Stimulated activated naive CD4-positive, alpha-beta T cell (primary cell): ENCODE measurements around the gene MLEC.

ENCODE experiments used
- DNase-seq, 6 experiments: peaks; one replicate each; lab custom pipeline; 2025; lab: John Stamatoyannopoulos, UW

MLEC gene, protein sequence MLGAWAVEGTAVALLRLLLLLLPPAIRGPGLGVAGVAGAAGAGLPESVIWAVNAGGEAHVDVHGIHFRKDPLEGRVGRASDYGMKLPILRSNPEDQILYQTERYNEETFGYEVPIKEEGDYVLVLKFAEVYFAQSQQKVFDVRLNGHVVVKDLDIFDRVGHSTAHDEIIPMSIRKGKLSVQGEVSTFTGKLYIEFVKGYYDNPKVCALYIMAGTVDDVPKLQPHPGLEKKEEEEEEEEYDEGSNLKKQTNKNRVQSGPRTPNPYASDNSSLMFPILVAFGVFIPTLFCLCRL

DNA sequence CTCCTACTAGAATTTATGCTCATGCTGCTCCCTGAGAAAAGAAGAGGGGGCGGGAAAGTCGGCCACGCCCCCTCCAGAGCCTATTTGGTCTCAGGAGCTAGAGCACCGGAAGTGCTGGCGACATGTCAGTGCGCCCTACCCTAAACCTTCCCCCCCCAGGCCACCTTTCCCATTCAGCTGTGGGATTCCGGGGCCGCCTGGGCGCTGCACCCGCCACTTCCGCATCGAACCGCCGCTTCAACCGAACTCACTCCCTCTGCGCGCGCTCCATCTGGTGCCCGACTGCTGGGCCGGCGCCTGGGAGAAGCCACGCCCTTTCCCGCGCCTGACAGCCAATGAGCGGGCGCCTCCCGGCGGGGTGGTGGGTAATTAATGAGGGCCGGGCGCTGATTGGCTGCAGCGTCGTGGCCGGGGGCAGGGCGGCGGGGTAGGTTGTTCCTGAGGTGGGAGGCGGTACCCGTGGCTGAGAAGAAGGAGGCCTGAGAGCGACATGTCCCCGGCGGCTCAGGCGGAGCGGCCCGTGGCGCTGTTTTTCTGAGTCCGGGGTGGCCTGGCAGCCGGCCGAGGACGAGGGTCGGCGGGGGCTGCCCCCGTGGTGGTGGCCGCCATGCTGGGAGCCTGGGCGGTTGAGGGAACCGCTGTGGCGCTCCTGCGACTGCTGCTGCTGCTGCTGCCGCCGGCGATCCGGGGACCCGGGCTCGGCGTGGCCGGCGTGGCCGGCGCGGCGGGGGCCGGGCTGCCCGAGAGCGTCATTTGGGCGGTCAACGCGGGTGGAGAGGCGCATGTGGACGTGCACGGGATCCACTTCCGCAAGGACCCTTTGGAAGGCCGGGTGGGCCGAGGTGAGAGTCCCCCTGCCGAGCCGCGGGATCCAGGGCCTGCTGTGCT lies at the start of gene MLEC:
Gene MLEC, plus strand, starts transcription at position 460 of the 888 bp plus-strand sequence. Its CDS starts 148 bp downstream, at position 608.
- DNase-seq = peak; percentile 99 to 100 (median 99)

DNA sequence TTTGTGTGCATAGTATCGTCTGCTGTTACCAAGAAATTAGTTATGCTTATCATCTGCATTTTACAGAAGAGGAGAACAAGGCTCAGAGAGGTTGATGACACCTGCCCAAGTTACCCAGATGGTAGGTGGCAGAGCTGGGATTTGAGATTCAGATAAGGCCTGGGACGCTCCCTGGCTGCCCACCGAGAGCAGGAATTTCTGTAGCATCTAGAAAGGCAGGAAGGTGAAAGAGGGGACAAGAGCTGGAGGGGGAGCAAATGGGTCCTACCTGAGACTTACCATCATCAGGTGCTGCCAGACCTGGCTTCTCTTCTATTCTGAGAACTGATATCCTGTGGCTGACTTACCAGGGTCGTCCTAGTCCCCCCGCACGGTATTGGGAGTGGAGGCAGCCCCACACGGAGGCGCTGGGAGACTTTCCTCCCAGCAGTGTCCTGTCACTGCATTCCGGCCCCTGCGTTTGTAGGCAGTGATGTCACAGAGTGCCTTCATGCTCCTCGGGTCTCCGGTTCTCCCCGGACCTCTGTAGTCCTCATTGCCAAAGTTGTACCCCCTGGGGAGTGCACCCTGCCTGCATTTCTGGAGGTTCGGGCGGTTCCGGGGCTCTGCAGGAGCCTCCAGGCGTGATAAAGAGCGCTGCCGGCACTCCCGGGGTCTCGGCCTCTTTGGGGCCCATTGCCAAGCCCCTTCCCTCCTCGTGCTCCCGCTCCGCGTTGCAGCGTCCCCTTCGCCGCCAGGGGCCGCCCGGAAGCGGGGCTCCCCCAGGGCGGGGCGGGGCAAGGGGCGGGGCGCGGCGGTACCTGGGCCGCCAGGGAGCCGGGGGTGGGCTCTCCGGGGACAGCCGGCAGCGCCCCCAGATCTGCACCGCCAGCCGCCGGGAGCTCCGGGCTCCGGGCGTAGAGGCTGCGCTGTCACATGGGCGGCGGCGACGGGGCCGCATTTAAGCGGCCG lies 46.9 kb upstream of the MLEC start, which contains the start of gene CABP1:
Gene CABP1, plus strand, starts transcription at position 856 of the 951 bp plus-strand sequence. Its CDS starts 60 bp downstream, at position 916.
- DNase-seq = peak; percentile 1 to 66 (median 58)

DNA sequence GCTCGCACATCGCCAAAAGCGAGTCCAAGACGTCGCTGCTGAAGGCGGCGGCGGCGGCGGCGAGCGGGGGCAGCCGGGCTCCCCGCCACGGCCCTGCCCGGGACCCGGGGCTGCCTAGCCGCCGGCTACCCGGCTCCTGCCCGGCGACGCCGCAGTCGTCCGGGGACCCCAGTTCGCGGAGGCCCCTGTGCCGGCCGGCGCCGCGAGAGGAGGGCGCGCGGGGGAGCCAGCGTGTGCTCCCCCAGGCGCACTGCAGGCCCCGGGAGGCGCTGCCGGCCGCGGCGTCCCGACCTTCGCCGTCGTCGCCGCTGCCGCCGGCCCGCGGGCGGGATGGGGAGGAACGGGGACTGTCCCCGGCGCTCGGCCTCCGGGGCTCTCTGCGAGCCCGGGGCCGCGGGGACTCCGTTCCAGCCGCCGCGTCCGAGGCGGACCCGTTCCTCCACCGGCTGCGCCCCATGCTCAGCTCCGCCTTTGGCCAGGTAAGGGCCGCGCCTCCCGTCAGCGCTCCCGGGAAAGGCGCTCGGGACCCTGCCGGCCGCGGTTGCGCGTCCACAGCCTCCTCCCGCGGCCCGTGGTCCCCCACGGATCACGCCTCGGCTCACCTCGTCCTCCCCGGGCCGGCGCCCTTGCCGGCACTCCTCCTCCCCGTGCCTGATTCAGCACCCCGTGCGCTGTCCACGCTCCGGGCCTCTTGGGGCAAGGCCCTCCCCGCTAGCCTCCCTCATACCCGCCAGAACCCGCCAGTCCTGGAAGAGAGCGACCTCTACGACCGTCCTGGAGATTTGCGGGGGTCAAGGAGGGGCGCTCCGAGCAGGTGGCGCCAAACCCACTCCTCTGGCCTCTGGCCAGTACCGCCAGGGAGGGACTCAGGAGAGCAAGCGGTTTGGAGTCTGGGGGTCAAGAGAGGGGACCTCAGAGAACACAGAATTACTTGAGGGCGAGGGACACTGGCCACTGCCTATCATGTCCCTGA lies 45.8 kb upstream of the MLEC start:
- peak in 5 of 6 experiments; percentile 31 to 52 (median 35) for DNase-seq

DNA sequence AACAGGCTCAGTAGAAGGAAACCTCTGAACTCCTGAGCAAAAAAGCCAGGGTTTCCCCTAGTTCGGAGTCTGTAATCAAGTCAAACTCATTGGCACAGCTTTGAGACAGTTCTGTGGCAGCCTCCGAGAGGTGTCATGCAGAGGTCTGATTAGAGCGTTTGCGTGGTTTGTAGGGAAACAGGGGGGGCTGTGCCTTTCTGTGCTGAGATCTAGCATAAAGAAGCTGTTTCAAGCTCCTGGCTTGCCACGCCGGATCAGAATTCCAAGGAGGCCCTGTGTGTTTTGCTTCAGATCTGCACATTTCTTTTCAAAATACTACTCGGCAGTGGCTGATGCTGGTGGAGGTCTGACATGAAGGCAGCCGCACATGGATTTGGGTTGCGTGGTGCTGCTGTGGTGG lies 44.8 kb upstream of the MLEC start:
- no peak for DNase-seq

DNA sequence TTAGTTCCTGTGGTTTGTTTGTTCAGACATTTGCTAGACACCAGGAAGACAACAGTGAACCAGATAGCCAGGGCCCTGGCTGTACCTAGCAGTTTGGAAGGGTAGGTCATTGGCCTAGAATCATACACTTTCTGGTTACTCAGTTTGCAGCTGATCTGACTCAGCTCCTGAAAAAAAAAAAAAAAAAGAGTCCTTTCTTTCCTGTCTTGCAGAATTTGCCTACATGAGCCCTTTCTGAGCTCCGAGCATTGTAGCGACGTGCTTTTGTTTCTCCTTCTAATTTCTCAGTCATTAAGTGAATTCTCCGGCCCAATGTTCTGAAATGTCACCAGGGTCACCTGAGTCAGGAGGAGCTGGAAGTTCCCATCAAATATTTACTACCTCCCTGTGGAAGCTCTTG lies 44.1 kb upstream of the MLEC start:
- DNase-seq = no peak

DNA sequence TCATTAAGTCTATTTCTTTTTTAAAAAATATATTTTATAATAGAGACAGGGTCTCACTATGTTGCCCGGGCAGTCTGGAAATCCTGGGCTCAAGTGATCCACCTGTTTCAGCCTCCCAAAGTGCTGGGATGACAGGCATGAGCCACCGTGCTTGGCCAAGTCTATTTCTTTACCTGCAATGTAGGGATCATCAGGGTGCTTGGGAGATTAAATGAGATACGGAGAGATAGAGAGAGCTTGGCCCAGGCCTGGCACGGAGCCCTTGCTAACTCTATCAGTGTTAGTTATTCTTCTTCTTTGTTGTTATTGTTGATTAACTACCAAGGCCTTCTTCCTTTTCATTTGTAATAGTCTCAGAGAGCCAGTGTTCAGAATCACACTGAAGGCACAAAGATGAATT lies 43.4 kb upstream of the MLEC start:
- no peak for DNase-seq

DNA sequence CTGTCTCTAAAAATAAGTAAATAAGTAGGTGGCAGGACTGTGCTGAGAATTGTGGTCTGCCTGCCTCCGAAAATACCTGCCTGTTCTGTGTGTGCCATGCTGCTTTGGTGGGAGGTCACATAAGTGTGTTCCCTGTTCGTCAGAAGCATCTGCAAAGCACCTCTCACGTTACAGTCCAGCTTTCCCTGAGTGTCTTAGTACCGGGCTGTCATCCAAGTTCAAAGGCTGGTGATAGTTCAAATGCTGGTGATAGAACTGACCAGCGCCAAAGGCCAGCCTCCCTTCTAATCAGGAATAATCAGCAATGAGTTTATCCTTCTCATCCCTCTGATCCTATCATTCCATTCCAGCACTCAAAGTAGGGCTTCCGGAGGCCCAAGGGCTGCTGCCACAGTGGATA lies 40.9 kb upstream of the MLEC start:
- DNase-seq = no peak

DNA sequence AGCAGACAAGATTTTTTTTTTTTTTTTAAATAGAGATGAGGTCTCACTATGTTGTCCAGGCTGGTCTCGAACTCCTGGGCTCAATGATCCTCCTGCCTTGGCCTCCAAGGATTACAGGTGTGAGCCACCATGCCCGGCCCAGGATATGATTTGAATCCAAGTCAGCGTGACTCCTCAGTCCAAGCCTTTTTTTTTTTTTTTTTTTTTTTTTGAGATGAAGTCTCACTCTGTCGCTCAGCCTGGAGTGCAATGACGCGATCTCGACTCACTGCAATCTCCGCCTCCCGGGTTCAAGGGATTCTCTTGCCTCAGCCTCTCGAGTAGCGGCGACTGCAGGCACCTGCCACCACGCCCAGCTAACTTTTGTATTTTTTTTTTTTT lies 39.6 kb upstream of the MLEC start:
- DNase-seq = no peak

DNA sequence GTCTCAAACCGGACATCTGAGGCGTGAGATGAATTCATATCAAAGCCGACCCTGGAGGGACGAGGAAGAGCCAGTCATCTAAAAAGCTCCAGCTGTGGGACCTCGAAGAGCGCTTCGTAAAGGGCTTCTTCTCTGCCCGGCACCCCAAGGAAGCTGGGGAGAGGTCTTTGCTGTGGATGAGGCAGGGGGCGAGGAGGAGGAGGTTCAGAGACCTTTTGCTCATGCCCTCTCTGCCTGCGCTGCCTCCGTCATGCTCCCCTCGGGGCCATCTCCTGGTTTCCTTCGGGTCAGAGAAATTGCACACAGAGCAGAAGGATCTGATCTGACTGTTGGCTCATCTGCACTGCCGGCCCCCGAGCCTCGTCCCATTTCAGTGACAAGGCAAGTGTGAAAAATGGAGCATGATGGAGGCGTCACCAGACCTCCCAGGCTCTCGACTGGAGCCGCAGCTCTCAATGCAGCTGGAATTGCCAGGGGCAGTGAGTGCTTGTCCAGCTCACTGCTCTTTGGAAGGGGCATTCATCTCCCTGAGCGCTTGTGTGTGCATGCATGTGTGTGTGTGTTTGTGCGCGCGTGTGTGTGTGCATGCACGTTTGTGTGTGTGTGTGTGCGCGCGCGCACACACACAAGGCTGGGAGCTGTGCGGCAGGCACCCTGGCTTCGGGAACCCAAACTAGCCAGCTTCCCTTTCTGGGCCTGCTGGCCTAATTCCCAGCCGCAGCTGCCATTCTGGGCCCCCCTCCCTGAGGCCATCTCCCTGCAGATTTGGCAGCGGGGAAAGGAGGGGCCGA lies 37.3 kb upstream of the MLEC start:
- no peak for DNase-seq

DNA sequence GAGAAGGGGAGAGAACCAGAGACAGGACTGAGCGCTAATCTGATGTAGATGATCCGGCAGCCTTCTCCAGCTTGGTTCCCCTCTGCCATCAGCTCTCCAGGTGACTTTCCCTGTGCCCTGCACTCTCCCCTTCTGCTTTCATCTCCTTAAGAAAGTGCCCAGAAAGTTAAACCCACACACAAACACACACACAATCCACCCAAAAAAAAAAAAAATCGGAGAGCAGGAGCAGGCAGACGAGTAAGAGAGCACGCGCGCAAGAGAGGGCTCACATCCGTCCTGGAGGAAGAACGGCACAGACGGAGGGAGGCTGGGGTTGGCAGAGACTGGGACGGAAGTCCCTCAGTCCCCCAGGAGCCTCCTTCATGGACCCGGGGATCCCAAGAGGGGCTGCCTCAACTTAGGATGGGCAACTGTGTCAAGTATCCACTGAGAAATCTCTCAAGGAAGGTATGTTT lies 36.7 kb upstream of the MLEC start:
- DNase-seq = no peak

DNA sequence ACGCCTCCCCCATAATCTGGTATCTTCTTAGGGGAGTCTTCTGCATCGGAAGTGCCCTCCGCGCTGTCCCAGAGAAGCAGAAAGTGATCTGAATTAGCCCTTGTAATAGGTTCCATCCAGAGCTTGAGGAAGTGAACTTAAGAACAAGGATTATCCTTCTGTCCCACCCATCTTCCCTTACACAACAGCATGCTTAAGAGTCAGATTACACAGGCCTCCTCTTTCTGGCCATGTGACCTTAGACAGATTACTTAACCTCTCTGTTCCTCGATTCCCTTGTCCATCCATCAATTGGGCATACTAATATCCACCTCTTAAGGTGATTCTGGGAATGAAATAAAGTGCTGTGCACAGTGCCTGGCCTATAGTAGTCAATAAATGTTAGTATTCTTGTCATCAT lies 35.1 kb upstream of the MLEC start:
- no peak for DNase-seq

DNA sequence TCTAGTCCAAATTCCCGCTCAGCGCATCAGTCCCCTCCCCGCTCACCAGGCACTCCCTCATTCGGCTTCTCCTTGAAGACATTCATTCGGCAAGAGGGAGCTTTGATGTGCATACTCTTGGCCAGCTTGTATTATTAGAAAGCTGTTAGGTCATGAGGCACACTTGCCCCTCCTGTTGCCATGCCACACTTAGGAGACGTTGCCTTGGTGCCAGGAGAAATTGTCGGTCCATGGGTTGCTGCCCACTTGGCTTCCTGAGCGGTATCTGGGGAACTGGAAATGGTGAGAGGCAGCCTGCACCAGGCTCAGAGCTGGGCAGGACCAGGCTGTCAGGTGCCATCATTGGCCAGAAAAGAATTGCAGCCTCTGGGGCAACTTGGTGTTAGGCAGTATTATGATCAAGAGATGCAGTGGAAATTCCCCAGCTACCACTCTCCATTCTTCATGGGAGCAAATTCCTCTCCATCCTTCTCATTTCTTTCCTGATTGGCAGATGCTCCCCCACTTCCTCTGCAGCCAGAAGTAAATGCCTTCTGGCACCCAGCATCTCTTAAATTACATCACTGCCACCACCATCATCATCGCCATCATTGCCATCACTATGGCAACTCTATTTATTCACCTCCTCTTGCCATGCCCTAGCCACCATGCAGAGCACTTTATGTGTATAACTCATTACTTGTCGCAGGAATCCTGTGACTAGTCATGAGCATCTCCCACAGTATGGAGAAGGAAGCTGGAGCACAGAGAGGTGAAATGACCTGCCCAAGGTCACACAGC lies 34.1 kb upstream of the MLEC start:
- DNase-seq = no peak

DNA sequence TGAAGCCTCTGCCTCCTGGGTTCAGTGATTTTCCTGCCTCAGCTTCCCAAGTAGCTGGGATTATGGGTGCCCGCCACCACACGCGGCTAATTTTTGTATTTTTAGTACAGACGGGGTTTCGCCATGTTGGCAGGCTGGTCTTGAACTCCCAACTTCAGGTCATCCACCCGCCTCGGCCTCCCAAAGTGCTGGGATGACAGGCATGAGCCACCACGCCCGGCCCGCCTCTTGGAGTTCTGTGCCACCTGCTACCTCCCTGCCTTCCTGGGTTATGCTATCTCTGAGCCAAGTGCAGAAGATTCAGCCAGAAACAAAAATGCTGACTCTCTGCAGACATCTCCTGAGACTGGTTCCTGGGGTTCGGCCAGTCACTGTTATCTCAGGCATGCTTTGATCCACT lies 33.3 kb upstream of the MLEC start:
- no peak for DNase-seq

DNA sequence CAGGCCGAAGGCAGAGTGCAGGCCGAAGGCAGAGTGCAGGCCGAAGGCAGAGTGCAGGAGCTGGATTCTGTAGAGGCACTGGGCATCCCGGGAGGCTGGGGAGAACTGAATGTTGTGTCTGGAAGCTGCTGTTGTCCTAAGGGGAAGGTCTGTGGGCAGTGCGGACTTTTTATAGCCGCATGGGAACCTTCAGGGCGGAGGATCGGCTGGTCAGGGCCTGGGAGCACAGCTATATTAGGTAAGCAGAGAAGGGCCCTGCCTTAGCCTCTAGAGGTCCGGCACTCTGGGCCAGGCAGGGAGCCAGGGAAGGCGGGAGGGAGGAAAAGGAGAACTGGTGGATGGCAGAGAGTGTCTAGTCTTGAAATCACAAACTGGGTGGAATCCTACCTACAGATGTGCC lies 32.3 kb upstream of the MLEC start:
- DNase-seq = no peak

DNA sequence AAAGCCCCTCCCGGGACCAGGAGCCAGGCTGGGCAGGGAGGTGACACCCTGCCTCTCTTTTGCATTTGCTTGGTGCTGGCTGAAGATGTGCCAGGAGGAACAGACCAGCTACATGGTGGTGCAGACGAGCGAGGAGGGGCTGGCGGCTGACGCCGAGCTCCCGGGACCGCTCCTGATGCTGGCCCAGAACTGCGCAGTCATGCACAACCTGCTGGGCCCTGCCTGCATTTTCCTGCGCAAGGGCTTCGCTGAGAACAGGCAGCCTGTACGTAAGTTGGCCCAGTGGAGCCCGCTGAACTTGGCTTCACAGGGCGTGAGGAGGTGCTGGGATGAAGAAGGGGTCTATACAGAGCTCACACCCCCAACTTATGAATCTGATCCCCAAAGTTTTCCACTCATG lies 30.9 kb upstream of the MLEC start:
- DNase-seq = no peak

DNA sequence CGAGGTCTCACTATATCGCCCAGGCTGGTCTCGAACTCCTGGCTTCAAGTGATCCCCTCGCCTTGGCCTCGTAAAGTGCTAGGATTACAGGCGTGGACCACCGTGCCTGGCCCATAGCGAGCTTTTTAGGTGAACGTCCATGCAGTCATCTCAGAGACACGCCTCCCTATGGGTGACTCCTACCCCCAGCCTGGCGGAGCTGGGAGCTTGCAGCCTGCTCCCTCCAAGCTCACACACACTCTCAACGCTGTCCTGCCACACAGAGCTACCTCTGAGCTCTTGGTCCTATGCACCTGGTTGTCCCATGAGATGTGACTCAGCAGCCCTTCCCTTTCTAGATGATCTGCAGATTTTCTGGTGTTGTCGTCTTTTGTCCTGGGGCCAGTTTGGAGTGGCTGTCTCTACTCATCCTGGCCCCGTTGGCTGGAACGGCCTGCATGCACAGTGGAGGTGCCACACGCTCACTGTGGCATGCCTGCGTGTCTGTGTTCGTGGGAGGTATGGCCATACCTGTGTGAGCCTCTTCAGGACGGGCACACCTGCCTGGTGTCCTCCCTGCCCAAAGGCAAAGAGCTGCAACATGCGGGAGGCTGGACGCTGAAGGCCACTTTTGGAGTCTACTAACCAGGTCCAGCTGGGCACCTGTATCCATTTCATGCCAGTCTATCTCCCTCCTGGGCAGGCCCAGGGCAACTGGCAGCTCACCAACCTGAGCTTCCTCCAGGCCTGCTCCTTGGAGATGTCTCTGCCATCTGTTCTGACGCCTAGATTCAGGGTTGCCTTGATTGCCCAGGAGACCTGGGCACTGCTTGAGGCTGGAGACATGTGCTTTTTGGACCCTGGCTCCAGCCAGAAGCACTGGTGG lies 28.4 kb upstream of the MLEC start:
- DNase-seq = no peak

DNA sequence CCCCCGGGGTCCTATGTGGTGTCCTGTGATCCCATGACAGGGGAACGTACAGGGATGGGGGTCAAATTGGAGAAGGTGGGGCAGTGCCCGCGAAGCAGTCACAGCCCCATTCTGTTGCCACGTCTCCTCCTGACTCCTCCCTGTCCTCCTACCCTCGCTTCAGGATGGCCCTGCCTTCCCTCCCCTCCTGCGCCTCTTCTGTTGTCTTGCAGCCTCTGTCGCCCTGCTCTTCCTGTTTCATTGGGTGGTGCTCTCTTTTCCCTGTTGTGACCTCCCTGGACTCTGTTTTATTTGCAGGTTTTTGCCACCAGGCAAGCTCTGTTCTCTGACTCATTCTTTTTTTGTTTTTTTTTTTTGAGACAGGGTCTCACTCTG lies 27.8 kb upstream of the MLEC start:
- DNase-seq = no peak

DNA sequence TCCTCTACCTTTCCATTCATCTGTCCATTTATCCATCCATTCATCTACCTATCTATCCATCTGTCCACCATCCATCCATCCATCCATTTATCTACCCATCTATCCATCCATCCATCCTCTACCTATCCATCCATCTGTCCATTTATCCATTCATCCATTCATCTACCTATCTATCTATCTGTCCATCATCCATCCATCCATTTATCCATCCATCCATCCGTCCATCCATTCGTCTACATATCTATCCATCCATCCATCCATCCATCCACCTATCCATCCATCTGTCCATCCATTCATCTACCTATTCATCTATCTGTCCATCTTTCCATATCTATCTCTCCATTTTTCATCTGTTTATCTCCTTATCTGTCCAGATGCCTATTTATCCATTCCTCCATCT lies 25.5 kb upstream of the MLEC start:
- no peak for DNase-seq
